GM21381 (cell line): ENCODE results near the gene MTMR2.
A peak's percentile ranks its signal among the peaks of the same experiment; 100 is the strongest.
"Not testable (repeated sequence)": the region's sequence is repeated elsewhere in the genome, so short reads cannot be mapped to it uniquely, and the experiment has no call there.

Source experiments
- ATAC-seq: cut with Tn5 transposase; IDR thresholded peaks from one replicate; pipeline ENCODE4 v1.9.1; 2021; ENCODE audit warnings: mild to moderate bottlenecking, moderate library complexity; ENCODE audit not compliant: unreplicated experiment

MTMR2 gene

DNA sequence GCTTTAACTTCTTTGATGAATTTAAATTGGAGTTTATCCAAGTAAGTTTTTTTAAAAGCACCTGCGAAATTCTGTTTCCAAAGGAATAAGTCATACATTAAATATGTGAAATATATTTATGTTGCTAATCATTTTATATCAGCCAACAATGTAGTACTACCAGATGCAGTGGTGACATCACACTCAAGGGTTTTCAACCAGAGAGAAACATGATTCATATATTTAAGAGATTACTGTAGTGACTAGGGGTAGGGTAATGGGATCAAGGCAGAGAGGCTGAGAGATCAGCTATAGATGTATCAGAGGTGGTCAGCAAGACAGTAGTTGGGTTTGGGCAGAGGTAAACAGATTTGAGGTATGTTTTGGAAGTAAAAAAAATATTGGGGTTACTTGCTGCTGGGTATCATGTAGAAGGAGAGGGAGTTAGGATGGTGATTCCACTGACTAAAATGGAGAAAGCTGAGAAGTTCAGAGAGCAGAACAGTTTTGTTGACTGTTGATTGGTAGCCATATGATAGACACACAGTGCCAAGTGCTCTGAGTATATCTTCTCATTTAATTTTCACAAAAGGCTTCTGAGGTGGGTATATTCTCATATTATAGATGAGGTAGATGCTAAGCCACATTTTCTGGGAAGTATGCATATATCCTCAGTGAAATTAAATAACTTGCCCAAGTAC, 94.2 kb downstream of the MTMR2 start:
- ATAC-seq: no peak

DNA sequence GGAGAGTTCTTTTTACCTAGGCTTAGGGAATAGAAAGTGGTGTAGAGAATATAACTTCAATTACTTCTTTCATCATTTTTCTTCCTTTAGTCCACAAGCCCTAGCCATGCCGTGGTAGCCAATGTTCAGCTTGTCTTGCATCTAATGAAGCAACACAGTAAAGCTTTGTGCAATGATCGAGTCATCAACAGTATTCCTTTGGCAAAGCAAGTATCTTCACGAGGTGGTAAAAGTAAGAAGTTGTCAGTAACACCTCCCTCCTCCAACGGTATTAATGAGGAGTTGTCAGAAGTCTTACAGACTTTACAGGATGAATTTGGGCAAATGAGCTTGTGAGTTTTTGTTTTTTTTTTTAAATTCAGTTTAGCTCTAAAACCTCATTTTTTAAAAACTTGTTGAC, 96.2 kb downstream of the MTMR2 start:
- ATAC-seq: no peak

DNA sequence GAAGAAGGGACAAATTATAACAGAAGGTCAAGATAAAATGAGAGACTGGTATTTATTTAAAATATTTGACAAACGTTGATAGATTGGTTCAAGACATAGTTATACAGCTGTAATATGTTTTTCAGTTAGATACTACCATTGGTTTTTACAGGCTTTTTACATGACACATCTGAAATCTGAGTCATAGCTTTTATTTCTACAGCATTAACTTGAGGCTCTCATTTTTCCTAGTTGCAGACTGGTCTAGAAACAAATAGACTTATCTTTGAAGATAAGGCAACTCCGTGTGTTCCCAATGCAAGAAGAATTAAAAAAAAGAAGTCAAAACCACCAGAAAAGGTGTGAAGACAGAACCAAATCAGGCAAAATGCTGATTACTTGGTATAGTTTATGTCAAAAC, 102.3 kb downstream of the MTMR2 start:
- ATAC-seq: no peak

DNA sequence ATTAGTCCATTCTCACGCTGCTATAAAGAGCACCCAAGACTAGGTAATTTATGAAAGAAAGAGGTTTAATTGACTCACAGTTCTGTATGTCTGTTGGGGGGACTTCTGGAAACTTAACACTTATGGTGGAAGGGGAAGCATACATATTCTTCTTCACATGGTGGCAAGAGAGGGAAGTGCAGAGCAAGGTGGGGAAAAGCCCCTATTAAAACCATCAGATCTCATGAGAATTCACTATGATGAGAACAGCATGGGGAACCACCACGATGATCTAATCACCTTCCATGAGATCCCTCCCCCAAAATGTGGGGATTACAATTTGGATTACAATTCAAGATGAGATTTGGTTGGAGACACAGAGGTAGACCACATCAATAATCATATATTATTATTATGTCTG, 107.9 kb downstream of the MTMR2 start:
- no peak for ATAC-seq

DNA sequence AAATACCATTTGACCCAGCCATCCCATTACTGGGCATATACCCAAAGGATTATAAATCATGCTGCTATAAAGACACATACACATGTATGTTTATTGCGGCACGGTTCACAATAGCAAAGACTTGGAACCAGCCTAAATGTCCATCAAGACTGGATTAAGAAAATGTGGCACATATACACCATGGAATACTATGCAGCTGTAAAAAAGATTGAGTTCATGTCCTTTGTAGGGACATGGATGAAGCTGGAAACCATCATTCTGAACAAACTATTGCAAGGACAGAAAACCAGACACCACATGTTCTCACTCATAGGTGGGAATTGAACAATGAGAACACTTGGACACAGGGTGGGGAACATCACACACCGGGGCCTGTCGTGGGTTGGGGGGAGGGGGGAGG, 112.9 kb downstream of the MTMR2 start:
- ATAC-seq: not testable (repeated sequence)

DNA sequence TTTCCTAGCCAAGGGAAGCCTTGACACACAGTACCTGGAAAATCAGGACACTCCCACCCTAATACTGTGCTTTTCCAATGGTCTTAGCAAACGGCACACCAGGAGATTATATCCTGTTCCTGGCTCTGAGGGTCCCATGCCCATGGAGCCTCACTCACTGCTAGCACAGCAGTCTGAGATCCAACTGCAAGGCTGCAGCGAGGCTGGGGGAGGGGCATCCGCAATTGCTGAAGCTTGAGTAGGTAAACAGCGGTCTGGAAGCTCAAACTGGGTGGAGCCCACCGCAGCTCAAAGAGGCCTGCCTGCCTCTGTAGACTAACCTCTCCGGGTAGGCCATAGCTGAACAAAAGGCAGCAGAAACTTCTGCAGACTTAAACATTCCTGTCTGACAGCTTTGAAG, 117.4 kb downstream of the MTMR2 start:
- not testable (repeated sequence) for ATAC-seq

DNA sequence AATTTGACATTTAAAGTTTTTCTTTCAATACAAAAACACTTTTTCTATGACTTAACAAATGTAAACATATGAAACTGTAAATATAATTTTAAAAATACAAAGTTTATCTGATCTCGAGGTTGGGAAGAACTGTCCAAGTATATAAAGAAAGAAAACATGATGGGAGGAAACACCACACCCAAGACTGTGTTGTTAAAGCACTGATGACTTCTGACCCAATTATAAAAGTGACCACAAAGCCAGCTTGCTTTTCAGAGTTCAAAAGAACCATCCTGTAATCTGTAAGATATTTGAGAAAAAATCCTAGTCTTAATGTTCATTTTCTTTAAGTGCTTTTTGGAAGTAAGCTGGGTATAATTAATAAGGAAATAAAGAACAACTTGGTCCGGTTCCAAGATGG, 118.0 kb downstream of the MTMR2 start:
- no peak for ATAC-seq

DNA sequence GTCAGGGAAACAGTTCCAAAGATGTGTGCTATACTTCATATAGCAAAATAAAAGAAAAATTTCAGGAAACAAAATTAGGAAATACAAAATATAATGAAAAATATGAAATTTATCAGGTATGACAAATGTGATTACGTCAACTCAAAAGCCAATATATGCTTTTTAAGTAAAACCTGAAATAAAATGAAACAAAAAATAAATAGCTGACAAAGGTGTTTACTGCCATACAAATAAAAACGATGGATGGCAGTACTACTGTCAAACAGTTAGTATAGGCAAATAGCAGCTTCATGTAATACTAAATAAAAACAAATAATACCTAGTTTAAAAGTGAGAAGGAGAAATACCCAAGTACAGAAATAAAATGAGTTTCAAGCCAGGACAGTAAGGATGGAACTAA, 119.9 kb downstream of the MTMR2 start:
- ATAC-seq: no peak

DNA sequence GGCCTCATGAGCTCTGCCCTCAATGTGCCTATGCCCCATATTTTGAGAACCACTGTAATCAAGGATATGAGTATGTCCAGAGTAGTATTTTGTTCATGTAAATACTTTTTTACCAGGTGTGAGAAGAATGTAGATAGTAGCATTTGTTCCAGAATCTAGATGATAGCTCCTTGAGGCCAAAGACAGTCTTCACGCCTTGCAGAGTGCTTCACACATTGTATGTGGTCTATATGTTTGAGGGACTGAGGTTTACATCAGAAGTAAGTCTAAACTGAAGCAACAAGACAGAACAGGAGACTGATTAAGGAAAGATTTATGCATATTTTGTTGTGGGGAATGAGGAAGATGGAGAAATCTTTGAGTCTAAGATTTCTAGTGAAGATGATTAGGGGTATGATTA, 121.1 kb downstream of the MTMR2 start:
- no peak for ATAC-seq

DNA sequence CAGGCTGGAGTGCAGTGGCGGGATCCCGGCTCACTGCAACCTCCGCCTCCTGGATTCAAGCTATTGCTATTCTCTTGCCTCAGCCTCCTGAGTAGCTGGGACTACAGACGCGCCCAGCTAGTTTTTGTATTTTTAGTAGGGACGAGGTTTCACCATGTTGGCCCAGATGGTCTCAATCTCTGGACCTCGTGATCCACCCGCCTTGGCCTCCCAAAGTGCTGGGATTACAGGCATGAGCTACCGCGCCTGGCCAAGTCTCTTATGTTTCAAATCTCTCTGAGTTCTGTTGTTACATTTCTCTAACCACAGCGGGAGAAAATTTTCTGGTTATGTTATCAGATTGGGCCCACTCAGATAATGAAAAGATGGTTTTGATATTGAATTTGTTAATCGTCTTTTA, 123.5 kb downstream of the MTMR2 start:
- ATAC-seq: no peak

DNA sequence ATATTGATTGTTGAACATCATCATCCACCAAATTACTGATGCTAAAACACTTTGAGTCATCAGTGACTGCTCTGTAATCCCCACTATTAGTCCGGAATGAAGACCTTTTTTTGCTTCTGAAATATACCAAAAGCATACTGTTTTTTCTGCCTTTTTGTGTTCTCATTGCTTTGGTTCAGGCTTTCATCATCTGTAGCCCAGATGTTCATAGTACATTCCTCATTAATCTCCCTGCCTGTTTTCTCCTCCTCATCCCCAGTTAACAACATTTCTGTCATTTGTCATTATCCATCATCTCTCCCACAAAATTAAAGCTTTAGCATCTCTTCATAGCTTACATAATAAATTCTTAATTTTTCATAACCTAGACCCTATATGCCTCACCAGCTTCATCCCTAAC, 124.4 kb downstream of the MTMR2 start:
- ATAC-seq: no peak

DNA sequence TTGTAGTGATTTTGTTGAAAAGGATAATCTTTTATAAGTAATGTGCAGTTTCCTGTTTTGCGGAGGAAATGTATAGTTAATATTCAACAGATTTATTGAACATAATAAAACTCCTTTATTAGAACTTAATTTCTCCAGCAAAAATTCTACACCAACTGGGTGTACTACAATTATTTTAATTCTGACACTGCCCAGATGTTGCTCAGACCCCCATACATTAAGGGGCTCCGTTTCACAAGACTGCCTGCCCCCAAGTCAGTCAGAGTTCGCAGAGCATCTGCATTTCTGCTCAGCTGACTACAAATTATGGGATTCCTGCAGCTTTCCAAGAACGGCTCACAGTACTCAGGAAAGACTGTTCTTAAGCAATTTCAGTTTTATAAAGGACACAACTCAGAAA, 127.4 kb downstream of the MTMR2 start:
- no peak for ATAC-seq

DNA sequence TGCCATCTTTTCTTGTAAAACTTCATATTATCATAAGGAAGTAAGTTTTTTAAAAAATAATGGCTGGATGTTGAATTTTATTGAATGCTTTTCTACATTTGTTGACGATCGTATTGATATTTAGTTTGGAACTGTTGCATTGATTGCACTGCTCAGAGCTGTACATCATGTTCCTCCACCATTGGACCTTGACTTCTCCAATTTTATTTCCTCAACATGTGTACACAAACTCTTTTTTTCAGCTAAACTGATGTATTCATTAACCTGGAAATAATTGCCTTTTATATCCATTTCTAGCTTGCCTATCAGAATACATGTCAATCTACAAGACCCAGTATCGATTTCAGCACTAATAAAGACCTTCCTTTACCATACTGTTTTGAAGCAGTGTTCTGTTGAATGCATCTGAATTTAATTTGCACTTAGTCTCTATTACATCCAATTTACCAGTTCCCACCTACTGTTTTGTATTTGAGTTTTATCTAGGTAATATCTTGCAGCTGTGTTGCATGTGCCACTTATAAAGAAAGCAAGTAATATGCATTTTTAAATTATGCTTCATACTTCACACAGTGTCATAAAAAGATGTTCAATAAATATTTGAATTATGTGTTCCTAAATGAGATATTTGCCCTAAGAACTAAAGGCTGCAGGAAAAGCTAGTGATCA, 128.1 kb downstream of the MTMR2 start:
- no peak for ATAC-seq

DNA sequence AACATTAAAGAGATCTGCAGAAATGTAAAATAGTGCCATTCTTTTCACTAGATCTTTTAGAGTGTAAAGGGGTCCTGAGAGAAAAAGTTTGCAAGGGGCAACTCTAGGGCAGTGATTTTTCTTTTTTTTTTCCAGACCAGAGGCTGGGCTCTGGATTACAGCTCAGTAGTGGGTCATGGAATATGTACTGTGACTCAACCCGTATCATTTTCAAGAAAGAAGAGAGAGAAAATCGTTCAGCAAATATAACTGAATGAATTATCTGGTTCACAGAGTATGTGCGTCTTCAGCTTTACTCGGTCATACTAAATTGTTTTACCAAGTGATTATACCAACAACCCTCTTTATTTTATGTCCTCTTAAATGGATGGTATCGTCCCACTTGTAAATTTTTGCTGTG, 129.8 kb downstream of the MTMR2 start:
- no peak for ATAC-seq

DNA sequence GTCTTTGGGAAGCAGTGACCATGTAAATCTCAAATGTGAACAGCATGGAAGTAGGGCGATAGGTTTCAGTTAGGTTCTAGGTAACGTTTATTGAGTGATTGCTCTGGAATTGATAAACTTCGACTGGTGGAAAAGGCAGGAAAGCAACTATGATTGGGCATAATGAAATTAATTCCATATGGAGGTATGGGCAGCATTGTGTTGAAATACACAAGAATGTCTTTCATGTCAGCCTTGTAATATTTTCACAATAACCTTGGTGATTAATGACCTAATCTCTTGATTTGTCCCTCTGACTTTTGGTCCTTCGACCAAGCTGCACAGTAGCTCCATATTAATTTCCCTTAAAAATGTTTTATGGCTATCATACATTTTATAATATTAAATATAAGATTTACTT, 130.8 kb downstream of the MTMR2 start:
- ATAC-seq: no peak

DNA sequence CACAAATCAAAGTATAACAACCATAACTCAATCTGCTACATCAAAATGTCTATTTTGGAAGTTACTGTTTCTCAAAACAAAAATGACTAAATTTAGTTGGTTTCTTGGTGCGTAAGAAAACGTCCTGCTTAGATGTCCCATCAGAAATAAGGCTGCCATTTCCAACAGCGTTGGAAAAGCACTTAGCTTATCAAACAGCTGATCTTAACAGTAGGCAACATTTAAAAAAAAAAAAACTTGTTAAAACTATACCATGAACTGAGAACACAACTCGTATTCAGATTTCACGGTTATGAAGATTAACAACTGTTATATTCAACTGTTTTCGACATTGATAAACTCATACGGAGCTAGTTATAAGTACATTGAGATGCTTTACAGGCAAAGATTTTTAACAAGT, 131.2 kb downstream of the MTMR2 start:
- ATAC-seq: no peak

DNA sequence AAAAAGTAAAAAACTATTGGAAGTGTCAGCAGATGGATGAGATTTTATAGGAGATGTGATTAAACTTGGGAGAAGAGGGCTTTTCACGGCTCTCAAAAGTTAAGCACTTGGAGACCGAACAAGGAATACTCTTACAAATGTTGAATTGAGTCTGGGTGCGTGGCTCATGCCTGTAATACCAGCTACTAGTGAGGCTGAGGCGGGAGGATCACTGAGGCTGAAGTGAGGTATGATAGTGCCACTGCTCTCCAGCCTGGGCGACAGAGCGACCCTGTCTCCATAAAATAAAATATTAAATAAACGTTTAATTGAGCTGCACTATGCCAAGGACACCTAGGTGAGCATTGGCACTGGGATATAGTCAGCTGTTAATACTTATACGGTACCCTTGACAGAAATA, 131.7 kb downstream of the MTMR2 start:
- ATAC-seq: no peak

DNA sequence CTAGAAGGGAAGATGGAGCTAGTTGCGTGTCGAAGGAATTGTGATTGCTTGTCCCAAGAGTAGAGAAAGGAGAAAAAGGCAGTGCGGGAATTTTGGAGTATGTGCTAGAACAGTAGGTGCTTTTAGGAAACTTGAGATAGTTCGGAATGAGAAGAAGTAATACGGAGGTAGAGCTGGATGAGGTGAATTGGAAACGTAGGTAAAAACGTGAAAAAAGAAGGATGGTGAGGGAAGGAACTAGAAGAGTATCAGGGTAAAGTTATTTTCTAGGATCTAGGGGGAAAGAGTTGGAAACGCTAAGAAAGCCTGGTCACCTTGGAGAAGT, 132.2 kb downstream of the MTMR2 start:
- ATAC-seq: no peak

DNA sequence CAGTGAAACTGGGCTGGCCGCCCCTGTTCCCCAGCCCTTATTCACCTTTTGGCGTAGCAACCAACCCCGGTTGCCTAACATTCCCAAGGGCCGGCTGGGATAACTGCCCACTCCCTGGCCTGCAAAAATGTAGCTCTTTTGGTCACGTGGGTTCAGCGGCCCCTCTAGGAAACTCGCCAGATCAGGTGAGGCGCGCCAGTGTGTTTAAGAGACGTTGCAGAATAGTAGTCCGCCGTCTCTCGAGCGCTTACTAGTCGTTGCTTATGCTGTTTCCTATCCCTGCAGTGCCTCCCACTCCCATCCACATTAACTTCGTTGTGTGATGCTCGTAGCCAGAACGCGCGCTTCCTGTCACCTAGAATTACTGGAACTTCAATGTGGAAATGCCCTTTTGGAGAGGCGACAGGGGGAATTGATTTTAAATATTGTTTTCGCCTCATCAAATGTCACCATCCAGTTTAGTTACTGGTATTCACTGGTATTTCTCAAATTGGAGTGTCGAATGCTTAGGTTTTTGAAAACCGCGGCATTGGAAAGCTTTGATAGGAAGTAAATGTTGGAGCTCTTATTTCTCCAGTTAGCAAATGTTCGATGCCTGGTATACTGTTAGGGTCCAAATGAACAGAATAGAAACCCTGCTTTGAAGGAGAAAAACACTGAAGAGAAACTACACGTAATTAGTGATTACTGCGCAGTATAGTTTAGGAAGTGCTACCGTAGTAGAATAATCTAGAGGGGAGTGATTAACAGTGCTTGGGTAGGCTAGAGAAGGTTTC, 132.8 kb downstream of the MTMR2 start:
- ATAC-seq: no peak

DNA sequence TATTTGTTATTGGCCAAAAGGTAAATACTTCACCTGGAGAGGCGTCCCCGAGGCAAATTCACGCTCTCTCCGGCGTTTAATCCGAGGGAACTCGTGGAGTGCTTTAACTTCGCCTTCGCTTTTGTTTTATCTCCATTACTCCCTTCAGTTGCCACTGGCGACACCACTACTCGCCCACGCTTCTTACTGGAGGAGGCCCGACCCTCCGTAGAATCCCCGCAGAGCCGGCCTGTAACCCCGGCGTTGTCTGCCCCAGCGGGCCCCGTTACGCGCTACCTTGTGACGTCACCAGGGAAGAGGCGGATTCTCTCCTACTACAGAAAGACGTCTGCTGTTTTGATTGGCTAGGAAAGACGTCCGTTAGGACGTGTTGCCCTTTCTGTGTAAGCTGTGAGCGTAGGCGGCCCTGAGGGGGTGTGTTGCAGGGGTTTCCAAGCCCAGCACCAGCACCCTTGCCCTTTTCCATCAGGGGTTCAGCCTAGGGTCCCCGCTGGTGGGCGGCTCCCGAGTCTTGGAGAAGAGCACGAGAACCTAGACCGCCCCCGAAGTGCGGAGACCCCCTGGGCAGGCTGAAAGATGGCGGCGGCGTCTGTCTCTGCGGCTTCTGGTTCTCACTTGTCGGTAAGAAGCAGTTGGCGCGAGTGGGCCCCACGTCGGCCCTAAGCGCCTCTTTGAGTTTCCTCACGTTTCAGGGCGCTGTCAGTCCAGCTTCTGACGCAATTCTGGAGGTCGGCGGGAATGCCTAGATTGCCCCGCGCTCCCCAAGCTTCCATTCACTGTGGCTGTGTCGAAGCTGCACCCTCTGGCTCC, 133.6 kb downstream of the MTMR2 start, which contains the start of gene CEP57:
Gene CEP57 (plus strand): TSS at position 376 of the 810 bp plus-strand sequence. CDS start 201 bp downstream, at position 577.
- ATAC-seq: peak; percentile 69

DNA sequence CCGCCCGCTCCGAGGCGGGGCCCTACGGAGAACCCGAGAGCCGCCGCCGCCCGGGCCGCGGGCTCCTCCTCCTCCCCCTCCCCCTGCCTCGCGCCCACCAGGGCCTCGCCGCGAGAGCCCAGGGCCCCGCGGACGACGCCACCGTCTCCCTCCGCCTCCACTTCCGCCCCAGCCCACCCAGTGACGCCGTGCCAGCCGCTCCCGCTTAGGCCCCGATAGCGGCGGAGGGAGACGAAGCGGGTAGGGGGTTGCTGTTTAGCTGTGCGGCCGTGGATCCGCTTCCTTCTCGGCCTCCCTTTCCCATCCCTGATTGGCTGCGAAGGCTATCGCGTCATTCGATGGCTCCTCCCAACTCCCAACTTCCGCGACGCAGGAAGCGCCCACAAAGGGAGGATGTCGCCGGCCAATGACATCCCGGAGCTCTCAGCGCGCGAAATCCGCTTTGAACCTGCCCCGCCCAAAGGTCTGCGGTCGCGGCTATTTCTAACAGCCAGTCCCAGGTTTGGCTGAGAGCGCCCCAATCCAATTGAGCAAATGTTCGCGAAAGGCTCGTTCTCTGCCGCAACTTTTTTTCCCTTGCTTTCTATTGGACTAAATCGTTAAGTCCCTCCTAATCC, 134.3 kb downstream of the MTMR2 start, which contains the start of gene FAM76B:
Gene FAM76B (minus strand): TSS at position 277 of the 617 bp plus-strand sequence. CDS start 304 bp downstream, outside the sequence.
- ATAC-seq: peak; percentile 69
